GM18507 (cell line): ENCODE data around the gene PLAAT2.
A peak's percentile ranks its signal among the peaks of the same experiment; 100 is the strongest.
"Not testable (repeated sequence)": the region's sequence is repeated elsewhere in the genome, so short reads cannot be mapped to it uniquely, and the experiment has no call there.

ENCODE experiments used
- DNase-seq: peaks from one replicate; pipeline ENCODE4 v3.0.0; 2011; ENCODE audit warnings: low read depth; ENCODE audit not compliant: insufficient read length; ENCODE audit errors: extremely low spot score
- FAIRE-seq: peaks from 2 replicates; lab custom pipeline; 2011; peaks lifted over from hg19 to GRCh38; lab: Jason Lieb, UNC

PLAAT2 gene

GRCh38 chr11:63551889-63552266 is 11.3 kb downstream of the PLAAT2 start:
- DNase-seq = no peak
- FAIRE-seq = no peak

DNA sequence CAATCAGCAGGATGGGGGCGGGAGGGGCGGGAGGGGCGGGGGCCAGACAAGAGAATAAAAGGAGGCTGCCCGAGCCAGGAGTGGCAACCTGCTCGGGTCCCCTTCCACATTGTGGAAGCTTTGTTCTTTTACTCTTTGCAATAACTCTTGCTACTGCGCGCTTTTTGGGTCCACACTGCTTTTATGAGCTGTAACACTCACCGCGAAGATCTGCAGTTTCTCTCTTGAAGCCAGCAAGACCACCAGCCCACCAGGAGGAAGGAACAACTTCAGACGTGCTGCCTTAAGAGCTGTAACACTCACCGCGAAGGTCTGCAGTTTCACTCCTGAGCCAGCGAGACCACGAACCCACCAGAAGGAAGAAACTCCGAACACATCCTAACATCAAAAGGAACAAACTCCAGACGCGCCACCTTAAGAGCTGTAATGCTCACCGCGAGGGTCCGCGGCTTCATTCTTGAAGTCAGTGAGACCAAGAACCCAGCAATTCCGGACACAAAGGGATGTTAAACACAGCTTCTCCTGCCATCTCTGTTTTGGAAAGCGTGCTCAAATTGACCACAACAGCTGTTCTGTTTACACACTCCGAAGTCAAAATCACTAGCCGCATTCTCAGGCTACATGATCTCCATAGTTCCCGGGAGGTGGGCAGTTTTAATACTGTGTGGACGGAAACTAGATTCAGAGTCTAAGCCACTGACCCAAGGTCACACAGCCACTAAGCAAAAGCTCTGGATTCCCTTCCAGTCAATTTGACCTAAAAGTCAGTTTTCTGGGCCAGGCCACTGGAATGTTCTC is 11.9 kb downstream of the PLAAT2 start:
- FAIRE-seq = no peak
- no peak for DNase-seq

- not testable (repeated sequence) for FAIRE-seq, DNase-seq
These were observed 13.0 kb downstream of the PLAAT2 start for GRCh38 chr11:63550156-63550700.

DNA sequence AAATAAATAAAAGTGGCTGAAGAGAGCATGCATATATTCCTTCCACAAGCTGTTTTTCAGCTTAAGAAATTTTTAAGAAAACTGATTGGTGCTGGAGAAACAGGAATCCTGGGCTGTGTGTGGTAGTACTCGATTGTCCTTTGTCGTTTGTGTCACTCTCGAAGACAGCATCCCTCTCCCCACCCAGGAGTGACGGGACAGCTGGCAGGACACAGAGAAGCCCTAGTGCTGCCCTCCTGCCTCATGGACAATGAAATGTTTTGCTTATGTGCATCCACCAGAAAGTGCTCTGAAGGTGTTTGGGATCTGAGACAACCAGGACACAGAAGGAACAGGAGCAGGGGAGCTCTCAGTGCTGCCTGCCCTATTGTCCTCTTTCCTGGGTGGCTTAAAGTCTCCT is 13.8 kb downstream of the PLAAT2 start:
- FAIRE-seq = no peak
- DNase-seq = no peak

DNA sequence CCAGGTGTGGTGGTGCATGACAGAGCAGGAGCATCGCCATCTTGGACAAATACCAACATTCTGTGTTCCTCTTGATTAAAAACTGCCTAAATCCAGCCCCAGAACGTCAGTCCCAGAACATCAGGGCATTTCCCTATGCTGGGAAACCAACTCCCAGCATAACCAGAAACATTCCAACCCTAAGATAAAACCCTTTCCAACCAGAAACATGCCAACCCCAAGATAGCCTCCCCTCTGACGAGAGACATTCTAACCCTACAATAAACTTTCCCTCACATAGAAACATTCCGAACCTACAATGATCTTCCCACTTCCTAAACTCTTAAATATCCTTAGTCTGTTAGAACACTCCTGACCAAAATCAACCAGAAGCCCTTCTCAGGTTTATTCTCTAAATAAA is 15.0 kb downstream of the PLAAT2 start:
- FAIRE-seq (no peak), DNase-seq (no peak)

GRCh38 chr11:63547061-63547460 is 16.1 kb downstream of the PLAAT2 start:
- FAIRE-seq = no peak

DNA sequence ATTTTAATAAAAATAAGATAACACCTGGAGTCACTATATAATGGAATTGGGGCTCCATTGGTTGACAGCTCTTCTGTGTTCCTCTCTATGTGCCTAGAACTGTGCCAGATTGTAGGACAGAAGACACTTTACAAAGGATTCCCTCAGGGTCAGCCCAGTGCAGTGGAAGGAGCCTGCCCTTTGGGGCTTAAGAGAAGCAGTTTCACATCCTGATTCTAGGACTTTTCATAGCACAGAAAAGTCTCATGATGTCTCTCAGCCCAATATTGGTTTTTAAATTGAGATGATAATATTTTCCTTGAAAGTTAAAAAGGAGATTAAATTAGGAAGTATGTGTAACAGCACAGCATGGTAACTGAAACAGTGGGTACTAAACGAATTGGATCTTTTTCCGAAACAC is 19.5 kb downstream of the PLAAT2 start:
- no peak for FAIRE-seq
- no peak for DNase-seq

More at GRCh38 chr11:63547061-63547460, 16.1 kb downstream of the PLAAT2 start:
- DNase-seq = no peak

- not testable (repeated sequence) for DNase-seq, FAIRE-seq
These were observed 20.7 kb downstream of the PLAAT2 start for GRCh38 chr11:63542506-63542905.

DNA sequence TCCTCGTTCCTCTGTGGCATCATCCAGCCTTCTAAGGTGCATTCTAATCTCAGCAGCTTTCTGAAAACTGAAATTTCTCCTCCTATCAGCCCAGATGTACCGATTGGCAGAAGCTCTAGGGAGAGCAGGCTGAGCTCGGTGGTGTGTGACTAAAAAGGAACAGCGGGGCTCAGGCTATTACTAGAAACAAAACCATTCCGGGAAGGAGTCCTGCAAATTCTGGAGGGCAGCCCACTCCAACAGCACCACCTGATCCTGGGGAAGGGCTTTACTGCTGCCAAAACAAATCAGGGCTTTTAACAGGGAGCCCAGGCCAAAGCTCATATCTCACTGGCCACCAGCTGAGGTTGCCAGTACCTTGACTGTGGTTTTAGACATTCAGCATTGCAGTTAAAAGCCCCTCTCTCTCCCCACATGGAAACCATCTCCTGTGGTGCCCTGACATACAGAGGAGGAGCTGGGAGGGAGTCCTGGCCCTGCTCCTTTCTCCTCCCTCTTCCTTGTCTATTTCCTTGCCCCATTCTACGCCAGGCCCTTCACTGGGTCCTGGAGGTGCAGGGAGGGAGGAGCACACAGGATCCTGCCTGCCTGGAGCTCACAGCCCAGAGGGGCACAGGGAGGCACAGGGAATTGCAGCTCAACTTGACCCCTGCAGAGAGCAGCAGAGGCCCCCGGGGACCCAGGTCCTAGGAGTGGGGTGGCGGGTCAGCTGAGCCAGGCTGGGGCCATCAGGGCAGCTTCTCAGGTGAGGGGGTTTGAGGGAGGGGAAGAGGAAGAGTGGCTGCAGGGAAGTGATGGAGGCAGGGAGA is 25.7 kb downstream of the PLAAT2 start:
- DNase-seq (no peak), FAIRE-seq (no peak)

GRCh38 chr11:63536669-63537292 is 26.4 kb downstream of the PLAAT2 start, which contains the start of gene PLAAT4:
PLAAT4 (plus strand) TSS chr11:63536808; CDS start chr11:63536869, 61 bp downstream.
- peak; percentile 52 for DNase-seq
- FAIRE-seq = peak; percentile 74

DNA sequence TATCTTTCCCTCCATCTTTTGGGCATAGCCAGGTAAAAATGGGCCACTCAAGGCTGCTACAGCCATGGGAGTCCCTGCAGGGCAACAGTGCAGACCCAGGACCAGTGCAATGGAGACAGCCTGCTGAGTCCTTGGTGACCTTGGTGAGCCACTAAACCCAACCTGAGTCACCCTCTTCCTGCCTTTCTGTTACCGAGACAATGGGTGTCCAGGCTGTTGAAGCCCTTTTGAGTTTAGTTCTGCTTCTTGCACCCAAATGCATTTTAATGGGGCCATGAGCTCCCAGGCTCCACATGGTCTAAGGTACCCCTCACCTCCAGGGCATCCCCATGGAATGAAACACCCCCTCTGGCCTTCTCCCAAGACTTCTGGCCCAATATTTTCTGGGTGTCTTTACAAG is 27.4 kb downstream of the PLAAT2 start:
- FAIRE-seq = no peak

GRCh38 chr11:63534895-63535461 is 28.2 kb downstream of the PLAAT2 start:
- no peak for DNase-seq
- peak; percentile 9 for FAIRE-seq

More for the DNA sequence above, 27.4 kb downstream of the PLAAT2 start:
- no peak for DNase-seq

GRCh38 chr11:63534076-63534475 is 29.1 kb downstream of the PLAAT2 start:
- FAIRE-seq = no peak
- no peak for DNase-seq

- FAIRE-seq = no peak
- DNase-seq = no peak
These were observed 30.2 kb downstream of the PLAAT2 start for GRCh38 chr11:63532799-63533475.

DNA sequence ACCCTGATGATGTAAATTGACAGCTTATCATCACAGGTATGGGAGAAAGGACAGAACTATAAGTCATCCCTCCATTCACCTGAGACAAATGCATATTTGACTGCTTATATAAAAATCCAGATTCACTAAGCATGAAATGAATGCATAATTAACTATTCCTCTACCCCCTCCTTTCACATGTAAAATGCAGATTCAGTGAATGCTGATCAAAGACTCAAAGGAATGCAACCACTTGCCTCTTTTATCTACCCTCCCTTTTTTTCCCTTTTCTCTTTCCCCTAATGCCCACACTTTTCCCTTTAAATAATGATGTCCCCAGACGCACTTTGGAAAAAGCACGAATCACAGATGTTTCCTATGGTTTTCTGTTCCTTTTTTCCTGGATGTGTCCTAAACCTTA is 31.1 kb downstream of the PLAAT2 start:
- no peak for DNase-seq
- FAIRE-seq = no peak

GRCh38 chr11:63531074-63531792 is 31.9 kb downstream of the PLAAT2 start:
- peak; percentile 92 for FAIRE-seq
- not testable (repeated sequence) for DNase-seq

DNA sequence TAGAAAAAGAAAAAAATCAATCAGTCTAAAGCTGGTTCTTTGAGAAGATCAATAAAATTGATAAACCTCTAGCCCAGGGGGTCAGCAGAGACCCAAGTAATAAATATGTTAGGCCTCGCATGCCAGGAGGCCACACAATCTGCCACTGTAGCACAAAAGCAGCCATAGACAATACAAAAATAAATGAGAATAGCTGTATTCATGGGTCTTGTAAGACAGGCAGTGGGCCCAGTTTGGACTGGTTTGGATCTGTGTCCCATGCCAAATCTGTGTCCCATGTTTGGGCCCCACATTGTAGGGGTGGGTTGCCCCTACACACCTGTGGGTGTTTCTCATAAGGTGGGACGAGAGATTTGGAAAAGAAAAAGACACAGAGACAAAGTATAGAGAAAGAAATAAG is 33.2 kb downstream of the PLAAT2 start:
- FAIRE-seq = no peak
- no peak for DNase-seq

DNA sequence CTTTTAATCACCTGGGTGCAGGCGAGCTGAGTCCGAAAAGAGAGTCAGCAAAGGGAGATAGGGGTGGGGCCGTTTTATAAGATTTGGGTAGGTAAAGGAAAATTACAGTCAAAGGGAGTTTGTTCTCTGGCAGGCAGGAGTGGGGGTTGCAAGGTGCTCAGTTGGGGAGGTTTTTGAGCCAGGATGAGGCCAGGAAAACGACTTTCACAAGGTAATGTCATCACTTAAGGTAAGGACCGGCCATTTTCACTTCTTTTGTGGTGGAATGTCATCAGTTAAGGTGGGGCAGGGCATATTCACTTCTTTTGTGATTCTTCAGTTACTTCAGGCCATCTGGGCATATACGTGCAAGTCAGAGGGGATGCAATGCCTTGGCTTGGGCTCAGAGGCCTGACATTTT is 33.8 kb downstream of the PLAAT2 start:
- not testable (repeated sequence) for DNase-seq, FAIRE-seq
